ENCODE data around the gene ITGB8. TPM values are rescaled to one million over a fixed set of nuclear protein-coding genes. Genes with fewer than 3 reads are reported as not detected.

The ITGB8 gene
- total and polyA plus RNA-seq, 9 of the 15 experiments (the other 6 are each of a cell fraction or from before 2014, with no cell fraction given): under 0.01 to 0.03 (median 0.02) TPM; not detected in 6

DNA sequence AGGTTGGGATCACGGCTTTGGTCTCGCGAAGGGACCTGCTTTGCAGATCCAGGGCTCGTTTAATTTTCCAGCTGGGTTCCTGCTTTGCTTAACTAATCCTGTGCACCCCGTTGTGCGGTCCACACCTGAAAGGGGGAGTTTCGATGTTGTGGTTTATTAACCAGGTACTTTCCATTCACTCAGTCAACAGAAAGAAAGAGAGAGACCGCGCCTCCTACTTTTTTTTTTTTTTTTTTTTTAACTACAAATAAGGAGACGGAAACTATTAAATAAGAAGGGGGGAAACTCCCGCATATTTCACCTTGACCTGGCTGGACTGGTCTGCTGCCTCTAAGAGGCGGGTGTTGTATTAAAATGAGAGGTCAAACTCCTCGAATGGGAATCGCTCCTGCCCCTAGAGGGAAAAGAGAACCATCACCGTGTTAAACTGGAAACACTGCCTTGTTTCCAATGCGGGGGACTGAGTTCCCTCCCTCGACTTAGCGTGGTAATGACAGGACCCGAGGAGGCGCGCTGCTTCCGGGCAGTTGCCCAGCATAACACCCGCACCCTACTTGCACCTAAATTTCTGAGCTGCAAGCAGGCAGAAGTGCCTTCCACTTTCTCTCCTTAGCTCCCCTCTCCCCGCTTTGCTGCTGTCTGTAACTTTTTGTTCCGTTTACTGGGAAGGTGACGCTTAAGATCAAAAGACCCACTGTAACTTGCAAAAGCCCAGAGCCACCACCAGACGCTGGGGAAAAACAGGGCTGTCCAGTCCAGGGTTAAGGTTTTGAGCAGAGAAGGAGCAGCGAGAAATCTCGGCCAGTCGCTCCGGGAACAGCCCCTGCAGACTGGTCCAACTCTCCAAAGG lies 1.1 kb upstream of the ITGB8 start (continued):
- TF ChIP-seq AFF4 (CRISPR knock-in tag; IDR thresholded peaks at IDR 0.05) (no peak), NFE2L1 (tag; IDR thresholded peaks at IDR 0.05; ENCODE audit: borderline replicate concordance, low read depth) (no peak), TBP (optimal IDR thresholded peaks at IDR 0.05; ENCODE audit: low read depth, low read length) (peak; percentile 23), MTA3 (IDR thresholded peaks at IDR 0.05; ENCODE audit: borderline replicate concordance) (no peak), ZNF41 (CRISPR knock-in tag; conservative IDR thresholded peaks at IDR 0.05) (no peak), ARHGAP35 (IDR thresholded peaks at IDR 0.05; ENCODE audit: partially characterized antibody) (no peak), PBX2 (CRISPR knock-in tag; IDR thresholded peaks at IDR 0.05; ENCODE audit: low read depth) (no peak), PBX2 (tag; conservative IDR thresholded peaks at IDR 0.05; ENCODE audit: low read depth) (no peak), ELF1 (tag; IDR thresholded peaks at IDR 0.05) (0 out of 2 replicates have a peak, but pooled peaks have one; percentile 22), C11orf30 (IDR thresholded peaks at IDR 0.05; ENCODE audit: low read depth) (no peak), RFX5 (IDR thresholded peaks at IDR 0.05; ENCODE audit: low read depth, low read length) (no peak), ZNF561 (CRISPR knock-in tag; conservative IDR thresholded peaks at IDR 0.05) (no peak), CEBPZ (IDR thresholded peaks at IDR 0.05; ENCODE audit: borderline replicate concordance, low read depth, low read length) (no peak), HDAC2 (IDR thresholded peaks at IDR 0.05) (no peak)
- TF ChIP-seq, protein P1, sequence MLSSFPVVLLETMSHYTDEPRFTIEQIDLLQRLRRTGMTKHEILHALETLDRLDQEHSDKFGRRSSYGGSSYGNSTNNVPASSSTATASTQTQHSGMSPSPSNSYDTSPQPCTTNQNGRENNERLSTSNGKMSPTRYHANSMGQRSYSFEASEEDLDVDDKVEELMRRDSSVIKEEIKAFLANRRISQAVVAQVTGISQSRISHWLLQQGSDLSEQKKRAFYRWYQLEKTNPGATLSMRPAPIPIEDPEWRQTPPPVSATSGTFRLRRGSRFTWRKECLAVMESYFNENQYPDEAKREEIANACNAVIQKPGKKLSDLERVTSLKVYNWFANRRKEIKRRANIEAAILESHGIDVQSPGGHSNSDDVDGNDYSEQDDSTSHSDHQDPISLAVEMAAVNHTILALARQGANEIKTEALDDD (IDR thresholded peaks at IDR 0.05): peak; percentile 50; the same call in 1 of the 2 replicates
